Measurements from ENCODE around the gene PITPNC1. TPM values are rescaled to one million over a fixed set of nuclear protein-coding genes. Genes with fewer than 3 reads are reported as not detected.

PITPNC1 gene
- total RNA-seq, 1 experiment from 2014 or later = 35.5 TPM

DNA sequence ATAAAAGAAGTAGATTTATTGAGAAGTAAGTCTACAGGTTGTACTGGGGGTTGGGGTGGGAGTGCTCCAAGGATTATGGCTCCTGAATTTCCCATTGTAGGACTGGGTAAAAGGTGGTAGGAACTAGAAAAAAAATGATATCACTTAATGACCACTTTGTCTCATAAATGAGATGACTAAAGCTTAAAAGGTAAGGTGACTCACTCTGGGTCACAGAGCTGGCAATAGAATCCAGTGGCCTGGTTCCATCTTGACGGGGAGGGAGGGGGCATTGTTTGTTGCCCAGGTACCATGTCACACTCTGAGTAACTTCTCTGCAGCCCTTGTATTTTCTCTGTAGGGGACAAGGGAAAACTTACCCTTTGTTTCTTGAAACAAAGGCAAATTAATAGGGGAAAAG lies 126.1 kb downstream of the PITPNC1 start:
- intact Hi-C loops (cut with micrococcal nuclease; ENCODE audit: unreplicated experiment) = no loop called here
- CTCF ChIA-PET = no interaction called here
- no peaks in the 10 kb centered on the region for H3K27me3 ChIP-seq (replicated peaks; ENCODE audit: insufficient read depth, low read depth, low read length, poor library complexity)
- no peaks in the 10 kb centered on the region for H3K4me1 ChIP-seq (ENCODE audit: insufficient read depth, low read length, poor library complexity, severe bottlenecking)
- peaks cover 11% of the 10 kb centered on the region for H3K9me3 ChIP-seq (ENCODE audit: low read depth, low read length, poor library complexity, severe bottlenecking)
- H3K27ac ChIP-seq (ENCODE audit: low read depth, low read length, poor library complexity, severe bottlenecking) = no peak overlapping the region
- no peak overlapping the region for H3K4me3 ChIP-seq (ENCODE audit: low read depth, low read length, poor library complexity, severe bottlenecking)
- TF ChIP-seq EZH2 (IDR thresholded peaks at IDR 0.05; ENCODE audit: borderline replicate concordance, low read depth, low read length, poor library complexity, severe bottlenecking) = no peak
- TF ChIP-seq, protein P1, sequence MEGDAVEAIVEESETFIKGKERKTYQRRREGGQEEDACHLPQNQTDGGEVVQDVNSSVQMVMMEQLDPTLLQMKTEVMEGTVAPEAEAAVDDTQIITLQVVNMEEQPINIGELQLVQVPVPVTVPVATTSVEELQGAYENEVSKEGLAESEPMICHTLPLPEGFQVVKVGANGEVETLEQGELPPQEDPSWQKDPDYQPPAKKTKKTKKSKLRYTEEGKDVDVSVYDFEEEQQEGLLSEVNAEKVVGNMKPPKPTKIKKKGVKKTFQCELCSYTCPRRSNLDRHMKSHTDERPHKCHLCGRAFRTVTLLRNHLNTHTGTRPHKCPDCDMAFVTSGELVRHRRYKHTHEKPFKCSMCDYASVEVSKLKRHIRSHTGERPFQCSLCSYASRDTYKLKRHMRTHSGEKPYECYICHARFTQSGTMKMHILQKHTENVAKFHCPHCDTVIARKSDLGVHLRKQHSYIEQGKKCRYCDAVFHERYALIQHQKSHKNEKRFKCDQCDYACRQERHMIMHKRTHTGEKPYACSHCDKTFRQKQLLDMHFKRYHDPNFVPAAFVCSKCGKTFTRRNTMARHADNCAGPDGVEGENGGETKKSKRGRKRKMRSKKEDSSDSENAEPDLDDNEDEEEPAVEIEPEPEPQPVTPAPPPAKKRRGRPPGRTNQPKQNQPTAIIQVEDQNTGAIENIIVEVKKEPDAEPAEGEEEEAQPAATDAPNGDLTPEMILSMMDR (conservative IDR thresholded peaks at IDR 0.05; ENCODE audit: low read depth, low read length) = no peak
- no peak for DNase-seq (ENCODE audit: low spot score)
- no TSS peak for BruUV-seq (replicated peaks)
- H3K36me3 ChIP-seq (ENCODE audit: insufficient read depth, low read length, poor library complexity, severe bottlenecking) = no peaks in the 10 kb centered on the region
- POLR2A ChIA-PET (ENCODE audit: low non-redundant PET) = no interaction called here

DNA sequence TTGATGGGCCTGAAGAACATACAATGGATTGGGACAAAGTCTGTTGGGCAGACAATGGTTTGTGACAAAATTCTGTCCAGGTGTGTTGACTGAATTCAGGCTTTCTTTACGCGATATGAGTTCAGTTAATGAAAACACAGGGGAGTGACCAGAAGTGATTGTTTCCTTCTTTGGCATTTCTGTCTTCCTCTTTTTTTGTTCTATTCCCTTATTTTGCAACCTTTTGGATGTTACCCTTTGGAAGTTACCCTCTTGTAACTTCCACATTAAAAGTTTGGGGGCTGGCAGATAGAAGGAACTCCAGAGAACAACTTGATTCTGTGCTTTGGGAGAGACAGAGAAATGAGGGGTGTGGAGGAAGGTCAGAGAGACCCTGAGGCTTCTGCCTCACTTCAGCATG lies 126.7 kb downstream of the PITPNC1 start:
- H3K36me3 ChIP-seq (ENCODE audit: insufficient read depth, low read length, poor library complexity, severe bottlenecking) = no peaks in the 10 kb centered on the region
- H3K9me3 ChIP-seq (ENCODE audit: low read depth, low read length, poor library complexity, severe bottlenecking) = peaks cover 12% of the 10 kb centered on the region
- no peak for TF ChIP-seq EZH2 (IDR thresholded peaks at IDR 0.05; ENCODE audit: borderline replicate concordance, low read depth, low read length, poor library complexity, severe bottlenecking)
- TF ChIP-seq, protein P1 (conservative IDR thresholded peaks at IDR 0.05; ENCODE audit: low read depth, low read length) = no peak
- intact Hi-C loops (cut with micrococcal nuclease; ENCODE audit: unreplicated experiment) = no loop called here
- H3K4me3 ChIP-seq (ENCODE audit: low read depth, low read length, poor library complexity, severe bottlenecking) = no peak overlapping the region
- POLR2A ChIA-PET (ENCODE audit: low non-redundant PET) = no interaction called here
- no peak overlapping the region for H3K27ac ChIP-seq (ENCODE audit: low read depth, low read length, poor library complexity, severe bottlenecking)
- H3K27me3 ChIP-seq (replicated peaks; ENCODE audit: insufficient read depth, low read depth, low read length, poor library complexity) = no peaks in the 10 kb centered on the region
- no TSS peak for BruUV-seq (replicated peaks)
- H3K4me1 ChIP-seq (ENCODE audit: insufficient read depth, low read length, poor library complexity, severe bottlenecking) = no peaks in the 10 kb centered on the region
- CTCF ChIA-PET = no interaction called here
- DNase-seq (ENCODE audit: low spot score) = no peak

DNA sequence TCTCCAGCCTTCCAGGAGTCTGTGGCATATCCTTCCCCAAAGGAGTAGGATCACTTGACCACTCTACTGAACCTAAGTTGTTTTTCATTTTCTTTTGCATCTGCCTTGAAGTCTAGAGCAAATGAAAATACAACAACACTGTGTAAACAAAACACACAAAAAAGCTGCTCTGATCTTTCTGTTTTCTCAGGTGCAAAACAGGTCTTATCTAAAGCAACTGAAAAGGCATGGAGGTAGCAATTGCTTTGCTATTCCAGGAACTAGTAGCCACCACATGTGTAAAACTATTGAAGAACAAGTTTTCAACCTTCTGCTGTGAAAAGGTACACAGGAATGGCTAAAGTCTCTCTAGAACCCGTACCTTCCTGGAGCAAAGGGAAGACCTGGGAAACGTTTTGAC lies 127.1 kb downstream of the PITPNC1 start:
- no peak for DNase-seq (ENCODE audit: low spot score)
- H3K27me3 ChIP-seq (replicated peaks; ENCODE audit: insufficient read depth, low read depth, low read length, poor library complexity) = no peaks in the 10 kb centered on the region
- TF ChIP-seq, protein P1 (conservative IDR thresholded peaks at IDR 0.05; ENCODE audit: low read depth, low read length) = no peak
- no peak for TF ChIP-seq EZH2 (IDR thresholded peaks at IDR 0.05; ENCODE audit: borderline replicate concordance, low read depth, low read length, poor library complexity, severe bottlenecking)
- ChIA-PET POLR2A (ENCODE audit: low non-redundant PET) (no interaction called here), CTCF (no interaction called here)
- no peaks in the 10 kb centered on the region for H3K4me1 ChIP-seq (ENCODE audit: insufficient read depth, low read length, poor library complexity, severe bottlenecking)
- H3K27ac ChIP-seq (ENCODE audit: low read depth, low read length, poor library complexity, severe bottlenecking) = no peak overlapping the region
- no peak overlapping the region for H3K4me3 ChIP-seq (ENCODE audit: low read depth, low read length, poor library complexity, severe bottlenecking)
- no TSS peak for BruUV-seq (replicated peaks)
- H3K9me3 ChIP-seq (ENCODE audit: low read depth, low read length, poor library complexity, severe bottlenecking) = peaks cover 12% of the 10 kb centered on the region
- no peaks in the 10 kb centered on the region for H3K36me3 ChIP-seq (ENCODE audit: insufficient read depth, low read length, poor library complexity, severe bottlenecking)
- intact Hi-C loops (cut with micrococcal nuclease; ENCODE audit: unreplicated experiment) = no loop called here

All from A673 (cell line).